Head of caudate nucleus (tissue), 42 donors: Measurements from ENCODE around the gene FNDC3A.
"Not testable (repeated sequence)": the region's sequence is repeated elsewhere in the genome, so short reads cannot be mapped to it uniquely, and the experiment has no call there.

ENCODE experiments used
- DNase-seq, 42 donors: peaks; one replicate each; pipeline versions ENCODE4 v3.0.0 to v3.0.0-alpha.2; 2020 to 2021; ENCODE audit warnings: mixed read lengths in 7 of 42
- intact Hi-C: fragments of 100-400 bp; cut with DNase I; formaldehyde crosslinking; loops from one replicate; pipeline ENCODE4 v1.15.0; 2022

The FNDC3A gene

DNA sequence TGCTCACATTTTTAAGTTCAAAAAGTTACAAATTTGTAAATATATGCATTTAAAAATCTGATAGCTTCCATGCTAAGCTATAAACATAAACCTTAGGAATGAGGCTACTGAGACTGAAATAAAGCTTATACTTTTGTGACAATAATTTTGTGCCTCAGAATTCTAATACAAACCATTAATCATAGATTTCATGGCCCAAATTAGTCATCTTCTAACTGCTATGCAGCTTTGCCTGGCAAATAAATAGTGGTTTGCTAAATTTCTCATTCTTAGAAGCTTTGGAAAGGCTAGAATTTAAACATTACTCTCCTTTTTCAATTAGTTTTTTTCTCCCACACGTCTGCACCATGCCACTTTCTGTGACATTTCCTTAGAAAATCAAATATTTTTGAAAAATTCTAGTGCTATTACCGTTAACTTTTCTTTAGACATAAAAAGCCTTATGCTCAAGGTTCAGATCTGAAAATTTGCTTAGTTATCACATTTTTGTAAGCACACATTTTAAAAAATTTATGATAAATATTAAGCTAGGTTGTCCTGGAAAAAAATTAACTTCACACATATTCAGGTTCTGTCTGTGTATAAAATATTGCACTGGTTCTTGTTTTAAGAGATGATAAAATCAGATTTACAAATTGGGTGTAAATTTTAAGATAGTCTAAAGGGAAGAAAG is 46.9 kb downstream of the FNDC3A start:
- intact Hi-C loops = no loop called here
- no peak for DNase-seq

DNA sequence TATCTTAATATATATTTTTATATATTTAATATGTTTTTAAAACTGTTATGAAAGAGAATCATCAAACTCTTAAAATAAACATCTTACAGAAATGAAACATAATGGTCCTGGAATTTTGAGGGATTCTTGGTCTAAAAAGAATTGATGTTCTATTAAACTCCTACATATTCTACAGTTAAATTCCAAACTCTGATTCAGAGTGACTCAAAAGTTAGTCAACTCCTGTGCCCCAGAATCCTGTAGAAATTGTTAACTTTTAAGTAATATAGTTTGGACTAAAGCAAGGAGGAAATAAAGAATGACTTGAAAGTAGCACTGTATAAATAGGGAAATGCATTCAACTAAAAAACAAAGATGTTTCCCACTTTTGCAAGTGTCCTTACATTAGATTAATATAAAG is 47.7 kb downstream of the FNDC3A start:
- DNase-seq = no peak
- intact Hi-C loops = no loop called here

DNA sequence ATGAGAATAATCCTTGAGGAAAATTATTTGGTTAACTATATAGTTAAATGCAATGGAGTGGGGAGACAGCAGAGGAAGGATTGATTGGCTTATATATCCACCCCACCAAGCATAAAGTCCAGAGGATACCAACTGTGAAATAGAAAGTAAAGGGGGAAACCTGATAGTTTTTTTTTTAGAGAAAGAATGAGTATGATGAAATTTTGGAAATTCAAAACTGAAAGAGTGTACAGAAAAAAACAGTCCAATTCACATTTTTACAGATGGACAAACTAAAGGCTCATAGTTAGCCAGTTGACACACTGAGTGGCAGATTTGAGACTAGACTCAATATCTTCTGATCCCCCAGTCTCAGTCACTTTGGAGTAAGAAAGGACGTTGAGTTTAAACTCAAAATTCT is 51.1 kb downstream of the FNDC3A start:
- DNase-seq = no peak
- intact Hi-C loops = no loop called here

GRCh38 chr13:49029570-49029969 is 53.9 kb downstream of the FNDC3A start:
- no peak for DNase-seq
- intact Hi-C loops = no loop called here

GRCh38 chr13:49030213-49030612 is 54.5 kb downstream of the FNDC3A start:
- intact Hi-C loops = no loop called here
- no peak for DNase-seq

DNA sequence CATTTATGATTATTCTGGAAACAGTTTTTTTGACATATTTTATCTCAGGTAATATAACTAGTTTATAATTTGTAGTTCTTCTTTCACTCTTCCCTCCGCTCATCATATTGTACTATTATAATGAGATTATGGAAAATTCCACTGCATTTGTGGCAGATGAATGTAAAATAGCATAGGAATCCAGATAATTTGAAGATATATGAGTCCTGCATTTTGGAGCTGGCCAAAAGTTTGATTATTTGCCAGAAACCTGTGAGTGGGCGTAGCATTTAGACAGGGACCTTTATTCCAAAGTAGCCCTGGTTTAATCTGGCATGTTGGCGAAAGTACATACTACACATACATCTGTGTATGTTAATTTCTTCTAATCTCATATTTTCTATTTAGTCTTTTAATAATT is 65.2 kb downstream of the FNDC3A start:
- intact Hi-C loops = no loop called here
- no peak for DNase-seq

- intact Hi-C loops = no loop called here
- no peak for DNase-seq
These were observed 66.8 kb downstream of the FNDC3A start for GRCh38 chr13:49042476-49042875.

DNA sequence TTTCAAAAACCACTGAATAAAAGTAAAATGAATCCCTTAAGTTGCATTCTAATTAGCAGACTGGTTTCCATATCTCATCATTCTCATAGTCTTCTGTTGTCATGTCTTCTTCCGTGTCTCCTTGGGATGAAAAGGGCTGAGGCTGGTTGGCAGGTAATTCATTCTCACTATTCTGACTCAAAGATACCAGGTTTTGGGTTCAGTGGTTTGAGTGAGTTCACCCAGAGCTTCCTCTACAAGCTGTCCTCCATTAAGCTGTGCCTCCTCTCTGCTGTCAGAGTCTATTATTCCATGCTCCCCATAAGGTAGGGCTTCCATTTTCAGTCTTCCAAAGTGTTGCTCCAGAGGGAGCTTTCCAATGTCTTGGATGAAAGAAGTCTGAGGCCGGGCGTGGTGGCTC is 68.3 kb downstream of the FNDC3A start:
- intact Hi-C loops = no loop called here
- DNase-seq = no peak

DNA sequence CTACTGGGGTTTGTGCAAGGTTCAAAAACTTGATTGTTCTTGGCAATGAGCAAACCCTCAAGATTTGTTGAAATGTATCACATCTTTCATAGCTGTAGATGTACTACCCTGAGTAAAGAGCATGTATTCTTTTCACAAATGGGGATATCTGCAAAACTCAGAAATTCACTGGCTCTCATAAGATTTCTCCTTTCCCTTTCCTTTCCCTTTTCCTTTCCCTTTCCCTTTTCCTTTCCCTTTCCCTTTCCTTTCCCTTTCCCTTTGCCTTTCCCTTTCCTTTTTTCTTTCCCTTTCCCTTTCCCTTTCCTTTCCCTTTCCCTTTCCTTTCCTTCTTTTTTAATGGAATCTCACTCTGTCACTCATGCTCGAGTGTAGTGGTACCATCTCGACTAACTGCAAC is 69.1 kb downstream of the FNDC3A start:
- intact Hi-C loops = no loop called here
- no peak for DNase-seq

- DNase-seq = no peak
- intact Hi-C loops = no loop called here
These were observed 70.3 kb downstream of the FNDC3A start for GRCh38 chr13:49046002-49046401.

DNA sequence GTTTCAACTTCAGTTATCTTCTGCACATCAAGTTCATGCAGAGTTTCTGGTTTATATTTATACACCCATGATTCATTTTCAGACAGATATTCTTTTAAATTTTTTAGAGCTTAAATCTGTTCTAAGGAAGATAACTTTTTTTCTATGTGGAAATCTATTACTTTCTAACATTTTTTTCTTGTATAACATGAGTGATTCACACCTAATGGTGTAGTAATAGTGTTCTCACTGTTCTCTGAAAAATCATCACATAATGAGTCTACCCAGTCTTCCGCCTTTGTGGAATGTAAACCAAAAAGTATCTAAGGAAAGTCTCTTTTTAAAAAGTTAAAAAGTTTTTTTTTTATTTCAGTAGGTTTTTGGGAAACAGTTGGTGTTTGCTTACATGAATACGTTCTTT is 70.8 kb downstream of the FNDC3A start:
- no peak for DNase-seq
- intact Hi-C loops = no loop called here

- intact Hi-C loops = no loop called here
- no peak for DNase-seq
These were observed 77.1 kb downstream of the FNDC3A start for GRCh38 chr13:49052813-49053212.

DNA sequence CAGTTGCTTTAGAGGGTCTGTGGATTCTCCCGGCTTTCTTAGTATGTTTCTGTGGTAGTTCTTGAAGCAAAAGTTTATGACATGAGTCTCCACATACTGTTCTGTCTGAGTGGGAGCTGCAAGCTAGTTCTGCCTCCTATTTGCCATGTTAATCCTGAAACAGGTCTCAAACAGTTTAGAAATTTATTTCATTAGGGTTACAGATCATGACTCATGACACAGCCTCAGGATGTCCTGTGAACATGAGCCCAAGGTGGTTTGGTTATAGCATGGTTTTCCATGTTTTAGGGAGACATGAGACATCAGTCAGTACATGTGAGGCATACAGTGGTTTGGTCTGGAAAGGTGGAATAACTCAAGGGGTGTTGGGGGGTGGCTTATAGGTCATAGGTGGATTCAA is 77.5 kb downstream of the FNDC3A start:
- intact Hi-C loops = no loop called here
- DNase-seq = no peak

DNA sequence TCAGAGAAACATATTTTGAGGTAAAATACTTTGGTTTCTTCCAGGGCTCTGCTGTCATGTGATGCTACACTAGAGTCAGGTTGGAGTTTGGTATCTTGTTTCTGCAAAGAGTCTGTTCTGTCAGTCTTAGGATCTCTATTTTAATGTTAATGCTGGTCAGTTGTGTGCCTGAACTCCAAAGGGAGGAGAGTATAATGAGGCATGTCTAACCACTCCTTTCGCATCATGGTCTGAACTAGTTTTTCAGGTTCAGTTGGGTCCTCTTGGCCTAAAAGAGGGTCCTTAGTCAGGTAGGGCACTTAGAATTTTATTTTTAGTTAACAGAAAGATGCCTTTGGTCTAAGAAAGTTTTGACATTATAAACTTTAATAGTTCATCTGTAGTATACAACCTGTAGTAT is 78.2 kb downstream of the FNDC3A start:
- no peak for DNase-seq
- intact Hi-C loops = no loop called here

- no peak for DNase-seq
- intact Hi-C loops = no loop called here
These were observed 79.3 kb downstream of the FNDC3A start for GRCh38 chr13:49055021-49055420.

- intact Hi-C loops = no loop called here
- DNase-seq = no peak
These were observed 81.5 kb downstream of the FNDC3A start for GRCh38 chr13:49057176-49057575.

- DNase-seq = no peak
- intact Hi-C loops = no loop called here
These were observed 83.0 kb downstream of the FNDC3A start for GRCh38 chr13:49058761-49059160.

DNA sequence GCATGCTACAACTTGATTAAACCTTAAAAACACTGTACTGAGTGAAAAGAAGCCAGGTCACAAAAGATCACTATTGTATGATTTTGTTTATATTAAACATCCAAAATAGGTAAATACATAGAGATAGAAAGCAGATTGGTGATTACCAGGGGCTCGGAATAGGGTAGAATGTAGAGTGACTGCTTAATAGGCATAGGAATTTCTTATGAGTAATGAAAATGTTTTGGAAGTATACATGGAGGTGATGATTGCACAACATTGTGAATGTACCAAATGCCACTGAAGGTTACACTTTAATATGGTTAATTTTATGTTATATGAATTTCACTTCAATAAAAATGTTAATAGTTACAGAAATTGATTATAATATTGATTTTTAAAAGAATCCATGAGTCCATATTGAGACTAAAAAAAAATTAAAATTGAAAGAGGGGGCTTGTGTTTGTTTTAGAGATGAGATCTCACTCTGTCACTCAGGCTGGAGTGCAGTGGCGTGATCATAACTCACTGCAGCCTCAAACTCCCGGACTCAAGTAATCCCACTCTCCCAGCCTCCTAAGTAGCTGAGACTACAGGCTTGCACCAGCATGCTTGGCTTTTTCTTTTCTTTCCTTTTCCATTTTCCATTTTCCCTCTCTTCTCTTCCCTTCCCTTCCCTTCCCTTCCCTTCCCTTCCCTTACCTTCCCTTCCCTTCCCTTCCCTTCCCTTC is 85.1 kb downstream of the FNDC3A start:
- intact Hi-C loops = no loop called here
- no peak for DNase-seq

GRCh38 chr13:49061388-49061752 is 85.7 kb downstream of the FNDC3A start:
- DNase-seq = not testable (repeated sequence)

GRCh38 chr13:49062297-49062896 is 86.7 kb downstream of the FNDC3A start:
- no peak for DNase-seq

More at GRCh38 chr13:49061388-49061752, 85.7 kb downstream of the FNDC3A start:
- intact Hi-C loops = not testable (repeated sequence)

DNA sequence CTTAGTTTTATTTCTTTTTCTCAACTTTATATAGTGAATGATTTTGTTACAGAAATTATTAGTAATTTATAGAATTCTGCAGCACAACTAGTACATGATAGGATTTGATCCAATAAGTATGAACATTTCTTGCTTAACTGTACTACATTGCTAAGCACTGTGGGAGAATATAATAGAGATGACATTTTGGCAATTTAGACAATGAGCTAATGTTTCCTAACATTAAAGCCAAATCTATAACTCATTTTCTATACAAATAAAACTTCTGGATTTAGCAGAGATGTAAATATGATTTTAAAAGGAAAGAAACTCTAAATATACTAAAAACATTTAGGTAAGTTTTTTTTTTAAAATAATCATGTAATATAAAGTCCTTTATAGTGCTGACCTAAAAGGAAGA is 87.3 kb downstream of the FNDC3A start:
- DNase-seq = no peak
- intact Hi-C loops = no loop called here

More at GRCh38 chr13:49062297-49062896, 86.7 kb downstream of the FNDC3A start:
- intact Hi-C loops = no loop called here
